ENCODE data around the gene HDGFL2.

HDGFL2 gene

DNA sequence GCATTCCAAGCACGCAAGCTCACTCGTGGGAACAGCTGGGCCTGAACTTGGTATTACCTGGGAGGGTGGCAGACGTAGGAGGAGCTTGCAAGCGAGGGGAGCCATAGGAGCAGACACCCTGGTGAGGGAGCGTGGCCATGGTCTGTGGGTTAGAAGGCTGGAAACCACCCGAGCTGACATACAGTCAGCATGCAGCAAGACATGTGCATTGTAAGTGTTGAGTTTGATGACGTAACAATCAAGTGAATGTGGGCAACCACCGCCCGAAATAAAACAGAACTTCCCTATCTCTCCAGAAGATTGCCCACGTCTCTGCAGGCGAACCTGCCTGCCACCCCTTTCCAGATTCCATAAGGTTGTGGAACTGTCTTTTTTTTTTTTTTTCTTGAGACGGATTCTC lies 41.3 kb upstream of the HDGFL2 start:
- no peaks in the 10 kb centered on the region for H3K27me3 ChIP-seq (ENCODE audit: insufficient read depth, low read length, poor library complexity)
- H3K4me3 ChIP-seq (ENCODE audit: low read depth in 1 of 2, low read length in 2 of 2) = no peak overlapping the region
- peaks cover 89% of the 10 kb centered on the region for H3K36me3 ChIP-seq (ENCODE audit: insufficient read depth, low read length)
- no peaks in the 10 kb centered on the region for H3K4me1 ChIP-seq (ENCODE audit: insufficient read depth, low read length)
- H4K20me1 ChIP-seq (ENCODE audit: insufficient read depth, low read length) = peaks cover 56% of the 10 kb centered on the region
- H2AFZ ChIP-seq (ENCODE audit: low read depth, low read length) = no peak overlapping the region
- ATAC-seq (ENCODE audit: insufficient read depth, low read depth) = no peak
- no peak overlapping the region for H3K27ac ChIP-seq (ENCODE audit: low read length)
- peaks cover 59% of the 10 kb centered on the region for H3K79me2 ChIP-seq (ENCODE audit: insufficient read depth, low read length)
- no peak for TF ChIP-seq EZH2 (IDR thresholded peaks at IDR 0.05; ENCODE audit: borderline replicate concordance, low read depth, low read length, severe bottlenecking)
- TF ChIP-seq, protein P1, sequence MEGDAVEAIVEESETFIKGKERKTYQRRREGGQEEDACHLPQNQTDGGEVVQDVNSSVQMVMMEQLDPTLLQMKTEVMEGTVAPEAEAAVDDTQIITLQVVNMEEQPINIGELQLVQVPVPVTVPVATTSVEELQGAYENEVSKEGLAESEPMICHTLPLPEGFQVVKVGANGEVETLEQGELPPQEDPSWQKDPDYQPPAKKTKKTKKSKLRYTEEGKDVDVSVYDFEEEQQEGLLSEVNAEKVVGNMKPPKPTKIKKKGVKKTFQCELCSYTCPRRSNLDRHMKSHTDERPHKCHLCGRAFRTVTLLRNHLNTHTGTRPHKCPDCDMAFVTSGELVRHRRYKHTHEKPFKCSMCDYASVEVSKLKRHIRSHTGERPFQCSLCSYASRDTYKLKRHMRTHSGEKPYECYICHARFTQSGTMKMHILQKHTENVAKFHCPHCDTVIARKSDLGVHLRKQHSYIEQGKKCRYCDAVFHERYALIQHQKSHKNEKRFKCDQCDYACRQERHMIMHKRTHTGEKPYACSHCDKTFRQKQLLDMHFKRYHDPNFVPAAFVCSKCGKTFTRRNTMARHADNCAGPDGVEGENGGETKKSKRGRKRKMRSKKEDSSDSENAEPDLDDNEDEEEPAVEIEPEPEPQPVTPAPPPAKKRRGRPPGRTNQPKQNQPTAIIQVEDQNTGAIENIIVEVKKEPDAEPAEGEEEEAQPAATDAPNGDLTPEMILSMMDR (IDR thresholded peaks at IDR 0.05; ENCODE audit: borderline replicate concordance, extremely low read depth, low read length, poor library complexity, severe bottlenecking) = no peak
- H3K9me3 ChIP-seq (ENCODE audit: insufficient read depth, low read length, severe bottlenecking) = no peaks in the 10 kb centered on the region
- no peak for DNase-seq
- no peak overlapping the region for H3K4me2 ChIP-seq (ENCODE audit: insufficient read depth, low read length)
- no peak overlapping the region for H3K9ac ChIP-seq (ENCODE audit: low read depth, low read length)

DNA sequence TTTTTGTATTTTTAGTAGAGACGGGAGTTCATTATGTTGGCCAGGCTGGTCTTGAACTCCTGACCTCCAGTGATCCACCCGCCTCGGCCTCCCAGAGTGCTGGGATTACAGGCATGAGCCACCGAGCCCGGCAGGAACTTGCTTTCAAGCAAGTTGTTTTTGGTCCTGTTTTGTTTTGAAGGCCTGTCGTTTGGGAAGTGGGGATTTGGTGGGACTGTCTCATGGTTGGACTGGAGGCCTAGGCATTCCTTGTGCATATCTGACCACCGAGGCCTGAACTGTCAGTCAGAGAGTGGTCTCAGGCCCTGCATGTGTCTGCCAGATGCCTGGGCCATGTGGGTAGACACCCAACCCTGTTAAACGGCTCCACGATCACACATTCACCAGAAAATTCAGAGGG lies 40.8 kb upstream of the HDGFL2 start:
- no peaks in the 10 kb centered on the region for H3K27me3 ChIP-seq (ENCODE audit: insufficient read depth, low read length, poor library complexity)
- H3K4me1 ChIP-seq (ENCODE audit: insufficient read depth, low read length) = no peaks in the 10 kb centered on the region
- no peak overlapping the region for H3K27ac ChIP-seq (ENCODE audit: low read length)
- no peak for ATAC-seq (ENCODE audit: insufficient read depth, low read depth)
- H3K4me2 ChIP-seq (ENCODE audit: insufficient read depth, low read length) = no peak overlapping the region
- H4K20me1 ChIP-seq (ENCODE audit: insufficient read depth, low read length) = peaks cover 61% of the 10 kb centered on the region
- no peak overlapping the region for H3K9ac ChIP-seq (ENCODE audit: low read depth, low read length)
- no peak overlapping the region for H3K4me3 ChIP-seq (ENCODE audit: low read depth in 1 of 2, low read length in 2 of 2)
- DNase-seq = no peak
- no peaks in the 10 kb centered on the region for H3K9me3 ChIP-seq (ENCODE audit: insufficient read depth, low read length, severe bottlenecking)
- H3K79me2 ChIP-seq (ENCODE audit: insufficient read depth, low read length) = peaks cover 63% of the 10 kb centered on the region
- no peak overlapping the region for H2AFZ ChIP-seq (ENCODE audit: low read depth, low read length)
- TF ChIP-seq, protein P1 (IDR thresholded peaks at IDR 0.05; ENCODE audit: borderline replicate concordance, extremely low read depth, low read length, poor library complexity, severe bottlenecking) = no peak
- no peak for TF ChIP-seq EZH2 (IDR thresholded peaks at IDR 0.05; ENCODE audit: borderline replicate concordance, low read depth, low read length, severe bottlenecking)
- peaks cover 91% of the 10 kb centered on the region for H3K36me3 ChIP-seq (ENCODE audit: insufficient read depth, low read length)

DNA sequence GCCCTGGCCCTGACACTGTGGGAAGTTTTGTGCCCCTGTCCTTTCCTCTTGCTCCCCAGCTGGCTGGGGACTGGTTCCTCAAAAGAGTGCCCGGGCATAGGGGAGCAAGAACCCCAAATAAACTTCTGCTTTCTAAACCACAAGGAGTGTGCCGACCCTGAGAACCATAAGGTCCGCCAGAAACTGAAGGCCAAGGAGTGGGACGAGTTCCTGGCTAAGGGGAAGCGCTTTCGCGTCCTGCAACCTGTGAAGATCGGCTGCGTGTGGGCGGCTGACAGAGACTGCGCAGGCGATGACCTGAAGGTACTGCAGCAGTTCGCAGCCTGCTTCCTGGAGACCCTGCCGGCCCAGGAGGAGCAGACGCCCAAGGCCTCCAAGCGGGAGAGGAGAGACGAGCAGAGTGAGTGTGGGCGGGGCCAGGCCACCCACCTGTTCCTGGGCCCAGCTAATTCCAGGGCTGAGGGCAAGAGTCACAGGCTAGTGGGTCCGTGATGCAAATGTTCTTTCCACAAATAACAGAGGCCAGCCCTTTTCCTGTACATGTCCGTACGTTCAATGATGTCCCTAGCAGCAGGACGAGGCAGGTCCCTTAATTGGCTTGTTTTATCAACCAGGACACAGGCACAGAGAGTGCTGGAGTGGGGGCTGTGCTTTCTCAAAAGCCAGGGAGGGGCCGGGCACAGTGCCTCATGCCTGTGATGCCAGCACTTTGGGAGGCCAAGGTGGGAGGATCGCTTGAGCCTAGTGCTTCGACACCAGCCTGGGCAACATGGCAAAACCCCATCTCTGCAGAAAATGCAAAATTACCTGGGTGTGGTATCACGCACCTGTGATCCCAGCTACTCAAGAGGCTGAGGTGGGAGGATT lies 40.1 kb upstream of the HDGFL2 start:
- no peak for DNase-seq
- no peak for TF ChIP-seq EZH2 (IDR thresholded peaks at IDR 0.05; ENCODE audit: borderline replicate concordance, low read depth, low read length, severe bottlenecking)
- TF ChIP-seq, protein P1 (IDR thresholded peaks at IDR 0.05; ENCODE audit: borderline replicate concordance, extremely low read depth, low read length, poor library complexity, severe bottlenecking) = no peak
- ATAC-seq (ENCODE audit: insufficient read depth, low read depth) = no peak
- Histone ChIP-seq H3K36me3 (ENCODE audit: insufficient read depth, low read length) (peaks cover 92% of the 10 kb centered on the region), H3K27ac (ENCODE audit: low read length) (no peak overlapping the region), H3K9me3 (ENCODE audit: insufficient read depth, low read length, severe bottlenecking) (no peaks in the 10 kb centered on the region), H3K9ac (ENCODE audit: low read depth, low read length) (no peak overlapping the region), H3K79me2 (ENCODE audit: insufficient read depth, low read length) (peaks cover 70% of the 10 kb centered on the region), H2AFZ (ENCODE audit: low read depth, low read length) (no peak overlapping the region), H3K4me1 (ENCODE audit: insufficient read depth, low read length) (no peaks in the 10 kb centered on the region), H3K4me3 (ENCODE audit: low read depth in 1 of 2, low read length in 2 of 2) (no peak overlapping the region), H4K20me1 (ENCODE audit: insufficient read depth, low read length) (peaks cover 69% of the 10 kb centered on the region), H3K4me2 (ENCODE audit: insufficient read depth, low read length) (no peak overlapping the region), H3K27me3 (ENCODE audit: insufficient read depth, low read length, poor library complexity) (no peaks in the 10 kb centered on the region)
